HG02763 (cell line): Measurements from ENCODE around the gene BMPR1A.

Experiments
- ATAC-seq: cut with Tn5 transposase; IDR thresholded peaks from one replicate; pipeline ENCODE4 v1.9.1; 2021; ENCODE audit warnings: mild to moderate bottlenecking, moderate library complexity; ENCODE audit not compliant: unreplicated experiment

The BMPR1A gene

DNA sequence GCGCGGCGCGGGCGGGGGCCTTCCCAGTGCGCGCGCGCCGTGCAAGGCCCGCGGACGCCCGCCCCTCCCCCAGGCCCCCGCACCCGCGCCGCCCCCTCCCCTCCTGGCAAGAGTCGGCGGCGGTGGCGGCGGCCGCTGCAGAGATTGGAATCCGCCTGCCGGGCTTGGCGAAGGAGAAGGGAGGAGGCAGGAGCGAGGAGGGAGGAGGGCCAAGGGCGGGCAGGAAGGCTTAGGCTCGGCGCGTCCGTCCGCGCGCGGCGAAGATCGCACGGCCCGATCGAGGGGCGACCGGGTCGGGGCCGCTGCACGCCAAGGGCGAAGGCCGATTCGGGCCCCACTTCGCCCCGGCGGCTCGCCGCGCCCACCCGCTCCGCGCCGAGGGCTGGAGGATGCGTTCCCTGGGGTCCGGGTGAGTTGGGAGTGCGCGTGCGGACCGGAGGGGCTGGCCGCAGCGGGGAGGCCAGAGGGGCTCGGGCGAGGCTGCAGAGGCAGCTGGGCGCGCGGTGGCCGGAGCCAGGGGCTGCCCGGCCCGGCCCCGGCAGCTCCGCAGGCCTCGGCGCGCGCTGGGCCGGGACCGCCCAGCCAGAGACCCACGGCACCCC lies at the start of gene BMPR1A:
Gene BMPR1A (plus strand): TSS at position 109 of the 602 bp plus-strand sequence. CDS start 119,400 bp downstream, outside the sequence.
- peak; percentile 15 for ATAC-seq

DNA sequence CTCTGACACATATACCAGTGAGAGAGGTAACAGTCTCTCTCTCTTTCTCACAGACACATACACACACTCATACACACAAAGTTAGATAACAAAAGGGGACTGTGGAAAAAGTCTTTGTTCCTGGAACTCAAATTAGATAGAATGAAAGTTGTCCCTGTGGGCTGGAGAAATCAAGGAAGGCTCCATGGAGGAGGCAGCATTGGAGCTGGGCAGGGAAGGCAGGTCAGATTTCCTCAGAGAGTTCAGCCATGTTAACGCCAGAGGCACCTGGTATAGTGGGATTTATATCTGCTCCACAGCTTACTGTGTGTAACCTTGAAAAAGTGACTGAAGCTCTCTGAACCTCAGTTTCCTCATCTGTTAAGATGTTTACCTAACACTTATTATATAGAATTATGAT lies 49.4 kb upstream of the BMPR1A start:
- ATAC-seq, result no peak

DNA sequence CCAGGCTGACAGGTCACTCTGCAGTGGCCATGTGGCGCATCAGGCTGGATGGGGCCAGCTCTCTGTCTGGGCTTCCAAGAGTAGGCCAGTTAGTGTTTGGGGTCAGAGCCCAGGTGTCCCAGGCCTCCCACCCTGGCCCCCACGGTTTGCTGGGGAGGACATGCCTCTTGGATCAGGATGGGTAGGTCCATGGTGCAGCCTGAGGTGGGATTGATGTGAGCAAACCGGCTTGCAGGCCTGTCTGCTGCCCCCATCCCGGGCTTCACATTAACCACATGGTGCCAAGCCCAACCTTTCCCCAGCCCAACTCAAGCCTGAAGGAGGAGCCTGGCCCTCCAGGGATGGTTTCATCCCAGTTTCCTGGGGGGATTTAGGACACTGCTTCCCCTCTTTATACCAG lies 48.9 kb upstream of the BMPR1A start:
- no peak for ATAC-seq

DNA sequence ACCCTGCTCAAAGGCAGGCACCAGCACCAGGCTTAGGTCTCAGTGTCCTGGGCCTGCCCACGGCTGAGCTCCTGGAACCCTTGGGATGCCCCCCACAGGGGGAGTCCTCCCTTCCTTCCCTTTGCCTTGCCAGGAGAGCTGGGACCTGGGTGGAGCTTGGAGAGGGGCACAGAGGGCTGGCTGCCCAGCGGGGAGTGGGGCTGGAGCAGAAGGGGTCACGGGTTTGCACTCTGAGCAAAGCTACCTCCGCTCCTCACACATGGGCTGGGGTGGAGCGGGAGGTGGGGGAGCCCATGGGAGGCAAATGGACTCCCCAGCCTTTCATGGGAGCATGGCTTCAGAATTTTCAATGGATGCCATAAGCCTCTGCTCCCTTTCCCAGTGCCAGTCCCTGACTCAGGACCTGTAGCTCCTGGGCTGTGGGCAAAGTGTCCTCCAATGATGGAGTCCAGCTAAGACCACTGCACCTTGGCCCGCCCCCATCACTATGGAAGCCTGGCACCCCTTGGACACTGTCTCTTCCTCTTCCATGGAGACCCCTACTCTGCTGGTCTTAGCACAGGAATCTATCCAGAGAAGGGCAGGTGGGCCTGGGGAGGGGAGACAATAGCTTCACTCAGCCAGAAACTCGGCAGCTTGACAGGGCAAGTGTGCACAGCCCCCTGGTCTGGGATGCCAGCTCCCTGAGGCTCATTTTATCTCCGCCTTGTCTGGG lies 48.2 kb upstream of the BMPR1A start:
- ATAC-seq, result no peak

DNA sequence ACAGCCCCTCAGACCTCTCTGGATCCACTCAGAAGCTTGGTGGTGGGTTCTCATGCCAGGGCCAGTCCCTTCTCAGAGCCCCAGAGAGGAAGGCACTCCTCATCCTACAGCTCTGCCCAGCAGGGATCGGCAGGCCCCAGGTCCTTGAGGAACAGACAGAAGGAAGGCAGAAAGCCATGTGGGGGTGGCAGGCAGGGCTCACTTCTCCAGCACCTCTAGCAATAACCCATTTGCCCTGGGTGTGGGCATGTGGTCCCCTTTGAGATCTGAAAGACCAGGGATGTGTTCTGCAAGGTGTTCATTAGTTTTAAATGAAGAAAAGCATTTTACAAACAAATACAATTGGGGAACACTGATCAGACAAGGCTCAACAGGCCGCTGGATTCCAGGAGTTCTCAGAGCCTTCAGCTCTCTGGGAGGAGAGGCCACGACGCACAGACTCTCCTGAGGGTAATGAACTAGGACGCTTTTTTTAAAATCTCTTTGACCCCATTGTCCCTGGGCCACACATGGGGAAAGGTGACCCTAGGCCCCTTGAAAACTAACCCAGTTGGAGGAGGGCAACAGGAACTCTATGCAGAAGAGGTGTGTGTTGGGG lies 47.5 kb upstream of the BMPR1A start:
- ATAC-seq, result no peak

DNA sequence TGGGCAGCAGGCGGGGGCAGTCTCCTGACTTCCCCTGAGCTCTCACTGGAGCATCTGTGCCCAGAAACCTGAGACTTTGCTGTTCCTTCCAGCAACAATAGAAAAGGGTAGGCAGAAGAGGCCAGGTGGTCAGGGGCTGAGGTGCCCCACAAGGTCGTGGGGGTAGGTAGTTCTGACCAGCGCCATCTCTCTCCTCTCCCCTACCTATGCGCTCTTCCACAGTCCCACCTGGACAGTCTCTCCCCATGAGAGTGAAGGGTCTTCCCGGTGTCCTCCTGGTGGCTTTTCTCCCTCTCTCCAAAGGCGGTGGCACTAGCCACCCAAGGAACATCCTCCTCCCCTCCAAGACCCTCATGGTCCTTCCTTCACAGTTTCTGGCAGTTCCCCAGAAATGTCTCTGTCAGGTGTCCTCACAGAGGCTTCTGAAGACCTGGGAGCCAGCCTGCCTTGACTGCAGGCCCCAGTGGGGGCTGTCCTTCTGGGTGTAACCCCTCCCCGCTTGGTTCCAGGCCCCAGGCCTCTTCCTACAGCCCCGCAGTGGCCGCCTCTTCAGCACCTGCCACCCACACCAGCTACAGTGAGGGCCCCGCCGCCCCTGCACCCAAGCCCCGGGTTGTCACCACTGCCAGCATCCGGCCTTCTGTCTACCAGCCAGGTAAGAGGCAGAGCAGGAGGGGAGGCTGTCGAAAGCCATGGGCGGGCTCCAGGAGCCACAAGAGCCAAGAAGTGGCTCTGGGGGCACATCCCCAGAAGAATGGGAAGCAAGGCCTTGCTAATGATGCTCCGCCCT lies 46.8 kb upstream of the BMPR1A start:
- ATAC-seq, result no peak

DNA sequence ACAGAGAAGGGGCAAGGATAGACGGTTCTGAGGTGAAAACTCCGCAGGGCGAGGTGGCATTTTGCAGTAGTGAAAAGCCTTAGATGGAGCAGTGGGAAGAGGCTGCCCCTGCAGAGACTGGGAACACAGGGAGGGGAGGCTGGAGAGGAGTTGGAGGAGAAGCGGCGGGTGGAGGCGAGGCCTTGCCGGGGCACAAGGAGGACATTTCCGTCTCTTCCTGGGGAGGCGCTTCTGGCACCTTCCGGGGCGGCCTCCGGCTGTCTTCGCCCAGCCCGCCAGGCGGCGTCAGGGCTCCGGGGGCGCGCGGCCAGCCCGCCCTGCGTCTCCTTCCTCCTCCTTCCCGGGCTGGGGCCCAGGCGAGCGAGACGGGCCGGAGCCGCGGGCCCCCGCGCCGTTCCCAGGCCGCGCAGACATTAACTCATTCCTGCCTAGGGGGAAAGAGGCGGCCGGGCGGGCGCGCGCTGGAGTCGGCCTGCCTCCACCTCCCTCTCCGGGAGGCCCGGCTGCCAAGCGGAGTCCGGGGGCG lies 45.4 kb upstream of the BMPR1A start:
- ATAC-seq, result peak; percentile 88

DNA sequence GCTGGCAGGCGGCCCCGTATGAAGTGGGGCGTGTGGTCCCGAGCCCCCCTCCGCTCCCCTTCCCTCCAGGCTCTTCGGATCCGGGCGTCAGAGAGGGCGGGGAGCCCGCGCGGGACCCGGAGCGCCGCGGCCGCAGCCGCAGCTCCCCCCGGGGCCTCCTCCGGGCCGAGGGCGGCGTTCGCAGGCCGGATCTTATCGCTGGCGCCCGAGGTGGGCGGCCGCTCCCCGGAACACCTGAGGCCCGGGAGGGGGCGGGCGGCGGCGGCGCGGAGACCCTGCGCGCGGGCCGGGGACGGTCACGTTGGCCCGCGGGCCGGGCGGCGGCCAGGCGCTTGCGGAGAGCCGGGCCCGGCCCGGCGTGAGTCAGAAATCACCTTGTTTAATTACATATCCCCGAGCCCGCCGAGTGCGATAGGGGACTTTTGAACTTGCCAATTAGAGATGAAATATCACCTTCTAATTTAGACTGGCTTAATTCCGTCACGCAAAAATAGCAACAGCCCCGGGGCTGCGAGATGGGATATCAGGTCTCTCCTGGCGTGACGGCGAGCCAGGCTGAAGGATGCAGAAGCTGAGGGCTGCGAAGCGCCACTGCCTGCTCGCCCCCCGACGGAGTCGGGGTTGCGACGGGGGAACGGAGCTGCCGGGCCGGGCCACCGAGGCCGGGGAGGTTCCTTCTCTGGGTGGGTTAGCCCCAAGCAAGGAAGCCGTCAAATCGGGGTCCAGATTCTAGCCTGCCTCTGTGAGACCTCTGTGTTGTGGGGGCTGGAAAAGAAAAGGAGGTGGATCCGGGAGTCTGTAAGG lies 44.7 kb upstream of the BMPR1A start:
- peak; percentile 41 for ATAC-seq

DNA sequence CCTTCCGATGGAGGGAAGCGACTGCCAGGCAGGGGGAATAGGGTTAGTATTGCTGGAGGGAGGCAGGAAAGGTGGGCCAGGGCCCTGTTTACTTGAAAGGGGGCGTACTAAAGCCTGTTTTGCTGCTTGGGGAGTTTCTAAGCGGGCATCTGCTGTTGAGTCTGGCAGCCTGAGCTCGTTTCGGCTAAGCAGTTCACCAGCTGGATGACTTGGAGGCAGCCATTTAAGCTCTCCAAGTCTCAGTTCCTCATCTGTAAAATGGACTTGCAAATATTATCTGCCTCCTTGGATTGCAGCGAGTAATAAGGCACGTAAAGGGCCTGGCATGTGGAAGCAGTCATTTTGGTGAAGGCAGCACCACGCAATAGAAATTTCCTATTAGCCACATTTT lies 44.1 kb upstream of the BMPR1A start:
- no peak for ATAC-seq

DNA sequence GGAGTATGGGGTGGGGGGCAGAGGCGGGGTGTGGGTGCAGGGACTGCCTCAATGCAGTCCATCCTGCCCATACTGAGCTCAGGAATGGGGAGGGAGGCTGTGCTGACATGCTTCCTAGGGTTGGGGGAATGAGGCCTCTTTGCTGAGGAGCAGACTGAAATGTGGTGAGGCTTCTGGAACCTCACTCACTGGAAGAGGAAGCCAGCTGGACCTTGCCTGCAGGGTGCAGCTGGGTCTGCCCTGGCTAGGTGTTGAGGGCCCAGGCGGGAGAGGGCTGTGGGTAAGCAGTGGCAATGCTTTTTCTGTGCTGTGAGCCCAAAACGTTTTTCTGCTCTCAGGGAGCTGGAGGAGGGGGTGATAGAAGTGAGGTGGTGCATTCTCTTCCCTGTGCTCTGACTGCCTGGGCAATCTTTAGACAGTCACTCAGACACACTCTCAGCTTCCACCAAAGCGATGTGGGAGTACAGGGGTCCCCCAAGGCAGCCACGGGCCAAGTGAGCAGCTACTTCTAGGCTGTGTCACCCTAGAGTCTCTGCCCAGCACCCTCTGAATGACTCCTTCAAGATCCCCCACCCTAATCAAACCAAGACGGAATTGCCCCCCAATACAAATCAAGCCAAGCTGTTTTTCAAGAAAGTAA lies 41.1 kb upstream of the BMPR1A start:
- ATAC-seq, result no peak

DNA sequence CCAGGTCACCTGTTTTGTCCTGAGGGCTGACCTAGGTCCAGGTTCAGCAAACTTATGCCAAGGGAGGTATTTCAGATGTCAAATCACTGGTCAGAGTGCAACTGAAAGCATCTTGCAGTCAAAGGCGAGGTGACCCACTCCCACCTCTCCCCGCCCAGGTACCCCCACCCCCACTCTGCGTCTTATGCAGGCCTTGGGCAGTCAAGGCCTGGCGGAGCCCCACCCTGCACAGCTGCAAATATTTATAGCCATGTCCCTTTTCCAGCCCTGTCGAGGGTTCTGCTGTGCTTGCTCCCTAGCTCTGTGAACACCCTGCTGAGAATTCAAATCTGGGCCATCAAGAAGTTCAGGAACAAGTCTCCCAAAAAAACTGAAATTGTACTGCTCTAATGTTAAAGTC lies 40.6 kb upstream of the BMPR1A start:
- ATAC-seq, result no peak

DNA sequence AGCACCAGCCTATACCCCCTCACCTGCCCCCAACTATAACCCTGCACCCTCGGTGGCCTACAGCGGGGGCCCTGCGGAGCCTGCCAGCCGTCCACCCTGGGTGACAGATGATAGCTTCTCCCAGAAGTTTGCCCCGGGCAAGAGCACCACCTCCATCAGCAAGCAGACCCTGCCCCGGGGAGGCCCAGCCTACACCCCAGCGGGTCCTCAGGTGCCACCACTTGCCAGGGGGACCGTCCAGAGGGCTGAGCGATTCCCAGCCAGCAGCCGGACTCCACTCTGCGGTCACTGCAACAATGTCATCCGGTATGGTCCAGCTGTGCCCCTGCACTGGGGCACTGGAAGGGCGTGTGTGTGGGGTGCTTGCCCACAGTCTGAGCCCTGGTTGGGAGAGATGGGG lies 40.0 kb upstream of the BMPR1A start:
- ATAC-seq, result no peak

DNA sequence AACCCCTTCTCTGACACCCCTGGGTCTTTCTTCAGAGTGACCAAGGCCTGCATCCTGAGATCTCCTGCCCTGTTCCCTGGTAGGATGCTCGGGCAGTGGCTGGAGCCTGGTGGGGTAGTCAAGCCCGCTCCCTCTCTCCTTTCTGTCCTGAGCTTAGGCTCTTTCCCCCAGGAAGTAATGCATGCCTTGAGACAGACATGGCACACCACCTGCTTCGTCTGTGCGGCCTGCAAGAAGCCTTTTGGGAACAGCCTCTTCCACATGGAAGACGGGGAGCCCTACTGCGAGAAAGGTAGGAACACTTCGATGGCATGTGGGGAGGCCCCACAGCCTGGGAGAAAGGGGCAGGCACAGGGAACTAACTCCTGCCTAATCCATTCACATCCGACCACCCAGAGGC lies 37.9 kb upstream of the BMPR1A start:
- no peak for ATAC-seq

DNA sequence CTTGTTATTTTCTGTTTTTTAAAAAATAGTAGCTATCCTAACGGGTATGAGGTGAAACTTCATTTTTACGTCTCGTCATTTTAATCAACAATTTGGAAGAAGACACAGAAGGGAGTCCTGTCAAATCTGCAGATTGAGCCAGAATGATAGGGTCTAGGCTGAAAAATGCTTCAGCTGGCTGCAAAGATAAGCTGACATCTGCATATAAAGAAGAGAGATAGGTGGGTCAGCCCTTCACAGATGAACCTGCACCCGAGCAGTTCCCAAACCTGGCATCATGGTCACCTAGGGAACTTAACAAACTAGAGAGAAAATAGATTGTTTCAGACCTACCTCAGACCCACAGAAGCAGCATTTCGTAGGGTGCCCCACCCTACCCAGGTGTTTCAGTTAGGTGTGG lies 35.2 kb upstream of the BMPR1A start:
- no peak for ATAC-seq

DNA sequence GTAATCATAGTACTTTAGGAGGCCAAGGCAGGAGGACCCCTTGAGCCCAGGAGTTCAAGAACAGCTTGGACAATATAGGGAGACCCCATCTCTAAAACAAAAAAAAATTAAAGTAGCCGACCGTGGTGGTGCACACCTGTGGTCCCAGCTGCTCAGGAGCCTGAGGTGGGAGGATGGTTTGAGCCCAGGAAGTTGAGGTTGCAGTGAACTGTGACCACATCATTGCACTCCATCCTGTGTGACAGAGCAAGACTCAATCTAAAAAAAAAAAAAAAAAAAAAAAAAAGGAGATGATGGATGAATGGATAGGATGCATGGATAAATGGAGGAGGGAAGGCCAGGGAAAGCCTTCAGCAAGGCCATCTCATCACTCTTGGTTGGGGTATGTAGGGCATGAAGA lies 33.4 kb upstream of the BMPR1A start:
- ATAC-seq, result no peak

DNA sequence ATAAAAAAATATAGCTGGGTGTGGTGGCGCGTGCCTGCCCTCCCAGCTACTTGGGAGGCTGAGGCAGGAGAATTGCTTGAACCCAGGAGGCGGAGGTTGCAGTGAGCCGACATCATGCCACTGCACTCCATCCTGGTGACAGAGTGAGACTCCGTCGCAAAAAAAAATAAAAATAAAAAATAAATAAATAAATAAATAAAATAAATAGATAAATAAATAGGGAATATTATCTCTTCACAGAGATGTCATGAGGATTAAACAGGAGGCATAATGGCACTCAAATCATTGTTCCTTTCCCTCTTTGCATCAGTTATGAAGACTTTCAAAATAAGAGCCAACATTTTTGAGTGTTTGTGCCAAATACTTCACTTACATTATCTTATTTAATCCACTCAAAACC lies 32.0 kb upstream of the BMPR1A start:
- ATAC-seq, result no peak

DNA sequence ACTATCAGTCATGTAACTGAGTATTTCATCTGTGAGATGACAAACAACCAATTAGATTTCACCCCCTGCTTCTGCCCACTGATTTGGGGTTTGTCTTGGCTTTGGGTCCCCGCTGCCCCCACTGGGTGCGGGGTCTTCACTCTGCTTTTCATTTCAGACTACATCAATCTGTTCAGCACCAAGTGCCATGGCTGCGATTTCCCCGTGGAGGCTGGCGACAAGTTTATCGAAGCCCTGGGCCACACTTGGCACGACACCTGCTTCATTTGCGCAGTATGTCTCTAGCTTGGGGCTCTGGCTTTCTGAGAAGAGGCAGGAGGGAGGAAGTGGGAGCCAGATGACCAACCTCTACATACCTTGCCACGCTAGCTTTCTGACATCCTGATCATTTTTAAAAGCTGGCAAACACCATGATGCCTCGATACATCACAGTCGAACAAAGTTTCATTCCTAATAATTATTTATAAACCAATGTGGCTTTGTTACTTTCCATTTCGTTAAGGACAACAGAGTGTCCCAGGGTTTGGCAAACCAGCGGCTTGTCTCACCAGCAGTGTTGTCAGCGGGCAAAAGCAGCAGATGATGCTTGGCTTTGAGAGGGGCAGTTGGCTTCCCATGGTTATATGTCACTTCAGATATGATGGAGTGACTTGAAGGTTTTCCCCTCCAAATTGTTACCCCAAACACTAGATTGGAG lies 30.3 kb upstream of the BMPR1A start:
- no peak for ATAC-seq

DNA sequence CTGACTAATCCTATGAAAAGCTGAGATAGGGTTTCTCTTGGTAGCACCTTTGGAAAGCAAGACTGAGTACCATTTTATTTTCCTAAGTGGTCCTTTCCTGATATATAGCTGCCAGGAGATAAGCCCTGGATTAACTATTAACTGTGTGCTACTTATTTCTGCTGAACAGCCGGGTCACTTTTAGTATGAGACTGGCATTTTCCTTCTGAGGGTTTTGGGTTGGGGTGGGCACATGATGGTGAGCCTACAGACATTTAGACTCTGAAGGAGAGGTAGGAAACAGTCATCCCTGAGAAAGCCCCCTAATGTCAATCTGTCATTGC lies 29.8 kb upstream of the BMPR1A start:
- no peak for ATAC-seq

DNA sequence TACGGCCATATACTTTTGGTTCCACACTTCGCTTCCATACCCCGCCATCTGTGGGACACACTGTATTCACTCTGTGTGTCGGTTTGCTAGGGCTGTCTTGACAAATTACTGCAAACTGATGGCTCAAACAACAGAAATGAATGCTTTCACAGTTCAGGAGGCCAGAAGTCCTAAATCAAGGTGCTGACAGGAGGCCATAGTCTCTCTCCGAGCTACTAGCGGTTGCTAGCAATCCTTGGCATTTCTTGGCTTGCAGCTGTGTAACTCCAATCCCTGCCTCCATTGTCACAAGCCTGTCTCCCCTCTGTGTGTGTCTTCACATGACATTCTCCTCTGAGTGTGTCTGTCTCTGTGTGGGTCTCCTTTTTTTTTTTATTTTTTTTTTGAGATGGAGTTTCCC lies 28.9 kb upstream of the BMPR1A start:
- ATAC-seq, result no peak

DNA sequence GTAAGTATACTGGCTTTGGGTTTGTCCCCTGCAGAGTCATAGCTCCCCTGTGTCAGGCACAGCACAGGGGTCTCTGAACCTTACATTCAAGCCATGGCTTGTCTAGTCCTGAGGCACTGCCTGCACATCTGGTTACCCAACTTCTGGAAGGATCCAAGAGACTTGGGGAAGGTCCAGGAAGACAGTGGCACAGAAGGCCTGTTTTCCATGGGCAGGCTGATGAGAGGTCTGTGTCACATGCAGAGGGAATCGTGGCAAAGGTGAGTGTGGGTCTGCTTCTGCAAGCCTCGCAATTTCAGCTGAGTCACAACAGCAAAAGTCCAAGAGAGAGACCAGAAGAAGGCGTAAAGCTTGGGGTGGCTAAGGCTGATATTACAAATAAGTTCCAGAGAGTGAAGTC lies 28.4 kb upstream of the BMPR1A start:
- ATAC-seq, result no peak
